OCI-LY3 (cell line): ENCODE data around the gene LHPP.
"Not testable (repeated sequence)": the region's sequence is repeated elsewhere in the genome, so short reads cannot be mapped to it uniquely, and the experiment has no call there.

ENCODE experiments used
- H2AFZ ChIP-seq: fragments of 200-600, 300-600 bp; shearing (Covaris generic); 2 replicates; pipeline ENCODE4 v1.6.0; 2014; ENCODE audit warnings: antibody characterized with exemption, low read depth, low read length
- H3K27ac ChIP-seq: fragments of 200-600, 300-600 bp; sonication (generic); 2 replicates; pipeline ENCODE4 v1.5.1; 2014; ENCODE audit warnings: mild to moderate bottlenecking, low read length, moderate library complexity, mixed read lengths
- H3K27me3 ChIP-seq: fragments of 200-600, 300-600 bp; sonication (generic); 2 replicates; pipeline ENCODE4 v1.6.1; 2014; ENCODE audit warnings: low read depth, low read length, mixed read lengths
- H3K36me3 ChIP-seq: fragments of 200-600, 300-600 bp; sonication (generic); replicated peaks from 2 replicates; pipeline ENCODE3; 2014; ENCODE audit warnings: low read depth, low read length, mixed read lengths
- H3K4me1 ChIP-seq: fragments of 300-600, 200-600 bp; sonication (generic); 2 replicates; pipeline ENCODE4 v1.6.1; 2014; ENCODE audit warnings: low read length, mixed read lengths
- H3K4me2 ChIP-seq: fragments of 200-600, 300-600 bp; sonication (generic); 2 replicates; pipeline ENCODE4 v1.6.1; 2014; ENCODE audit warnings: low read length, mixed read lengths
- H3K4me3 ChIP-seq: fragments of 300-600, 200-600 bp; sonication (generic); 2 replicates; pipeline ENCODE4 v1.5.1; 2014; ENCODE audit warnings: antibody characterized with exemption, mild to moderate bottlenecking, low read length, moderate library complexity
- H3K79me2 ChIP-seq: fragments of 300-600, 200-600 bp; shearing (Covaris generic); 2 replicates; pipeline ENCODE4 v1.6.1; 2014; ENCODE audit warnings: mild to moderate bottlenecking, low read length, mixed read lengths
- H3K9ac ChIP-seq: fragments of 300-600, 200-600 bp; shearing (Covaris generic); 2 replicates; pipeline ENCODE4 v1.6.0; 2014; ENCODE audit warnings: mild to moderate bottlenecking, low read length, moderate library complexity
- H3K9me3 ChIP-seq: fragments of 200-600, 300-600 bp; shearing (Covaris generic); 2 replicates; pipeline ENCODE4 v1.6.1; 2014; ENCODE audit warnings: low read length, mixed read lengths; ENCODE audit not compliant: insufficient read depth
- H4K20me1 ChIP-seq: fragments of 200-600, 300-600 bp; sonication (generic); 2 replicates; pipeline ENCODE4 v1.6.1; 2016; ENCODE audit warnings: low read length, mixed read lengths; ENCODE audit not compliant: insufficient read depth
- CTCF ChIP-seq: fragments of 200-600, 300-600 bp; sonication (generic); IDR thresholded peaks from 2 replicates; pipeline ENCODE4 v1.5.1; 2014; ENCODE audit warnings: antibody characterized with exemption, low read length, low read depth
- EZH2phosphoT487 ChIP-seq: fragments of 200-600 bp; shearing (Covaris generic); IDR thresholded peaks from 2 replicates; pipeline ENCODE4 v1.6.1; 2018; ENCODE audit warnings: antibody characterized with exemption, mixed run types, low read depth

LHPP gene

GRCh38 chr10:124609698-124610097 is 148.1 kb downstream of the LHPP start:
- Histone ChIP-seq H3K9ac (no peak overlapping the region), H3K36me3 (no peaks in the 10 kb centered on the region), H3K27me3 (no peaks in the 10 kb centered on the region), H3K4me3 (no peak overlapping the region), H3K79me2 (no peaks in the 10 kb centered on the region), H2AFZ (no peak overlapping the region), H3K4me2 (no peak overlapping the region), H3K4me1 (peaks cover 20% of the 10 kb centered on the region), H3K27ac (no peak overlapping the region), H3K9me3 (no peaks in the 10 kb centered on the region), H4K20me1 (peaks cover 14% of the 10 kb centered on the region)
- no peak for TF ChIP-seq EZH2phosphoT487
- no peak for TF ChIP-seq CTCF

- not testable (repeated sequence) for H3K27me3 ChIP-seq, H3K27ac ChIP-seq, H3K79me2 ChIP-seq, H3K9ac ChIP-seq, H3K36me3 ChIP-seq, H2AFZ ChIP-seq, H3K4me2 ChIP-seq, H3K9me3 ChIP-seq, H3K4me3 ChIP-seq
- Histone ChIP-seq H4K20me1 (peaks cover 19% of the 10 kb centered on the region), H3K4me1 (peaks cover 24% of the 10 kb centered on the region)
These were observed 148.6 kb downstream of the LHPP start for GRCh38 chr10:124610186-124610585.

- H2AFZ ChIP-seq, H3K27me3 ChIP-seq, H3K27ac ChIP-seq, H3K9me3 ChIP-seq, H3K79me2 ChIP-seq, H3K9ac ChIP-seq, H3K4me3 ChIP-seq, H3K4me2 ChIP-seq, H3K36me3 ChIP-seq: not testable (repeated sequence)
- Histone ChIP-seq H4K20me1 (peaks cover 21% of the 10 kb centered on the region), H3K4me1 (peaks cover 24% of the 10 kb centered on the region)
These were observed 149.2 kb downstream of the LHPP start for GRCh38 chr10:124610851-124611250.

GRCh38 chr10:124611738-124612137 is 150.1 kb downstream of the LHPP start:
- Histone ChIP-seq H3K9me3 (no peaks in the 10 kb centered on the region), H2AFZ (no peak overlapping the region), H4K20me1 (peaks cover 26% of the 10 kb centered on the region), H3K4me1 (peaks cover 24% of the 10 kb centered on the region), H3K36me3 (no peaks in the 10 kb centered on the region), H3K9ac (no peak overlapping the region), H3K4me2 (no peak overlapping the region), H3K27ac (no peak overlapping the region), H3K4me3 (no peak overlapping the region), H3K79me2 (no peaks in the 10 kb centered on the region), H3K27me3 (no peaks in the 10 kb centered on the region)
- TF ChIP-seq CTCF: no peak
- TF ChIP-seq EZH2phosphoT487: no peak

- no peak for TF ChIP-seq CTCF
- TF ChIP-seq EZH2phosphoT487: no peak
- Histone ChIP-seq H3K79me2 (no peaks in the 10 kb centered on the region), H3K4me2 (no peak overlapping the region), H3K9ac (no peak overlapping the region), H3K36me3 (no peaks in the 10 kb centered on the region), H2AFZ (no peak overlapping the region), H3K9me3 (no peaks in the 10 kb centered on the region), H3K4me1 (peaks cover 24% of the 10 kb centered on the region), H3K4me3 (no peak overlapping the region), H4K20me1 (peaks cover 35% of the 10 kb centered on the region), H3K27me3 (no peaks in the 10 kb centered on the region), H3K27ac (no peak overlapping the region)
These were observed 151.2 kb downstream of the LHPP start for GRCh38 chr10:124612611-124613498.
